Measurements from ENCODE around the gene TPM4.

The TPM4 gene

GRCh38 chr19:16043156-16043757 is 33.0 kb upstream of the TPM4 start:
- Histone ChIP-seq H3K9me3 (replicated peaks; ENCODE audit: low read length) (no peaks in the 10 kb centered on the region), H3K4me1 (ENCODE audit: control insufficient read depth, insufficient read depth, low read length) (peaks cover 15% of the 10 kb centered on the region), H3K27me3 (ENCODE audit: control insufficient read depth, insufficient read depth, low read length) (no peaks in the 10 kb centered on the region), H3K4me2 (ENCODE audit: low read length) (no peak overlapping the region), H3K4me3 (ENCODE audit: low read length) (no peak overlapping the region), H3K9ac (ENCODE audit: low read depth, low read length) (no peak overlapping the region), H3K36me3 (ENCODE audit: insufficient read depth, low read length) (no peaks in the 10 kb centered on the region)

GRCh38 chr19:16044746-16045145 is 31.5 kb upstream of the TPM4 start:
- no peaks in the 10 kb centered on the region for H3K36me3 ChIP-seq (ENCODE audit: insufficient read depth, low read length)
- H3K9ac ChIP-seq (ENCODE audit: low read depth, low read length) = no peak overlapping the region
- no peaks in the 10 kb centered on the region for H3K9me3 ChIP-seq (replicated peaks; ENCODE audit: low read length)
- peaks cover 15% of the 10 kb centered on the region for H3K4me1 ChIP-seq (ENCODE audit: control insufficient read depth, insufficient read depth, low read length)
- no peak overlapping the region for H3K4me3 ChIP-seq (ENCODE audit: low read length)
- H3K27me3 ChIP-seq (ENCODE audit: control insufficient read depth, insufficient read depth, low read length) = no peaks in the 10 kb centered on the region
- H3K4me2 ChIP-seq (ENCODE audit: low read length) = no peak overlapping the region

GRCh38 chr19:16045171-16045570 is 31.1 kb upstream of the TPM4 start:
- Histone ChIP-seq H3K27me3 (ENCODE audit: control insufficient read depth, insufficient read depth, low read length) (no peaks in the 10 kb centered on the region), H3K36me3 (ENCODE audit: insufficient read depth, low read length) (no peaks in the 10 kb centered on the region), H3K4me2 (ENCODE audit: low read length) (no peak overlapping the region), H3K9me3 (replicated peaks; ENCODE audit: low read length) (no peaks in the 10 kb centered on the region), H3K9ac (ENCODE audit: low read depth, low read length) (no peak overlapping the region), H3K4me1 (ENCODE audit: control insufficient read depth, insufficient read depth, low read length) (peaks cover 15% of the 10 kb centered on the region), H3K4me3 (ENCODE audit: low read length) (no peak overlapping the region)

GRCh38 chr19:16045893-16046292 is 30.4 kb upstream of the TPM4 start:
- H3K9ac ChIP-seq (ENCODE audit: low read depth, low read length) = no peak overlapping the region
- peaks cover 9% of the 10 kb centered on the region for H3K4me1 ChIP-seq (ENCODE audit: control insufficient read depth, insufficient read depth, low read length)

GRCh38 chr19:16048583-16048982 is 27.7 kb upstream of the TPM4 start:
- Histone ChIP-seq H3K9me3 (replicated peaks; ENCODE audit: low read length) (no peaks in the 10 kb centered on the region), H3K36me3 (ENCODE audit: insufficient read depth, low read length) (no peaks in the 10 kb centered on the region), H3K9ac (ENCODE audit: low read depth, low read length) (no peak overlapping the region), H3K27me3 (ENCODE audit: control insufficient read depth, insufficient read depth, low read length) (no peaks in the 10 kb centered on the region), H3K4me1 (ENCODE audit: control insufficient read depth, insufficient read depth, low read length) (no peaks in the 10 kb centered on the region), H3K4me3 (ENCODE audit: low read length) (no peak overlapping the region), H3K4me2 (ENCODE audit: low read length) (no peak overlapping the region)

More at GRCh38 chr19:16045893-16046292, 30.4 kb upstream of the TPM4 start:
- H3K36me3 ChIP-seq (ENCODE audit: insufficient read depth, low read length) = no peaks in the 10 kb centered on the region
- no peak overlapping the region for H3K4me3 ChIP-seq (ENCODE audit: low read length)
- no peak overlapping the region for H3K4me2 ChIP-seq (ENCODE audit: low read length)
- H3K9me3 ChIP-seq (replicated peaks; ENCODE audit: low read length) = no peaks in the 10 kb centered on the region
- H3K27me3 ChIP-seq (ENCODE audit: control insufficient read depth, insufficient read depth, low read length) = no peaks in the 10 kb centered on the region

DNA sequence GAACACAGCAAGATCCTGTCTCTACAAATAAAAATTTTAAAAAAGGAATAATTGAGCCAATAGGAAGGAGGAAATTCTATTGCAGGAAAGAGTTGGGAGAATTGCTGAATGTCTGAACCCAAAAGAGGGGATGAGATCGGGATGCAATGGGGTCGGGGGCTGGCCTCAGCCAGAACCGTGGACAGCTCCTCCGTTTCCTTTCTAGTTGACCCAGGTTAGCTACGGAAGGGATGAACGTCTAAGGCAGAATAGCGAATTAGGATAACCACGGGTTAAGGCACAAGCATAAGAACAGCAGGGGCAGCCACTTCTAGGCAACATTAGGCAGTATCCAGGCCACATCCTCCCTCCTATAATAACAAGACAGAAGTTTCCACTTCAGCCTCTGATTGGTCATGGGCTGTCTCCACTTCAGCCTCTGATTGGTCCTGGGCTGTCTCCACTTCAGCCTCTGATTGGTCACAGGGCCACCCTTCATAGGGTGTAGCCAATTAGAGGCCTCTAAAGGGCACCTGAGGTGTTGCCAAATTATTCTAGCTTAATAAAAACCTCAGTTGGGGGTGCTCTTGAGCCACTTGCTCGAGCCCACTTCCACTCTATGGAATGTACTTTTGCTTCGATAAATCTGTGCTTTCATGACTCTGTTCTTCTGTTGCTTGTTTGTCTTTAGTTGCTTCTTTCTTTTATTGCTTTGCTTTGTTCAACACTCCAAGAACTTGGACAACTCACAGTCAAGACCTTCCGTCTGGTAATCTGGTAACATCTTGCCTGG is 24.9 kb upstream of the TPM4 start:
- no peaks in the 10 kb centered on the region for H3K4me1 ChIP-seq (ENCODE audit: control insufficient read depth, insufficient read depth, low read length)
- no peak overlapping the region for H3K4me3 ChIP-seq (ENCODE audit: low read length)
- H3K9ac ChIP-seq (ENCODE audit: low read depth, low read length) = no peak overlapping the region
- H3K9me3 ChIP-seq (replicated peaks; ENCODE audit: low read length) = peaks cover 8% of the 10 kb centered on the region
- H3K27me3 ChIP-seq (ENCODE audit: control insufficient read depth, insufficient read depth, low read length) = no peaks in the 10 kb centered on the region
- H3K36me3 ChIP-seq (ENCODE audit: insufficient read depth, low read length) = no peaks in the 10 kb centered on the region
- no peak overlapping the region for H3K4me2 ChIP-seq (ENCODE audit: low read length)

- H3K27me3 ChIP-seq (ENCODE audit: control insufficient read depth, insufficient read depth, low read length) = peaks cover 2% of the 10 kb centered on the region
- H3K4me1 ChIP-seq (ENCODE audit: control insufficient read depth, insufficient read depth, low read length) = no peaks in the 10 kb centered on the region
- H3K9ac ChIP-seq (ENCODE audit: low read depth, low read length) = no peak overlapping the region
- no peaks in the 10 kb centered on the region for H3K36me3 ChIP-seq (ENCODE audit: insufficient read depth, low read length)
- H3K9me3 ChIP-seq (replicated peaks; ENCODE audit: low read length) = peaks cover 8% of the 10 kb centered on the region
- H3K4me2 ChIP-seq (ENCODE audit: low read length) = no peak overlapping the region
- H3K4me3 ChIP-seq (ENCODE audit: low read length) = no peak overlapping the region
Observed at GRCh38 chr19:16052353-16052752, 23.9 kb upstream of the TPM4 start.

- Histone ChIP-seq H3K4me3 (ENCODE audit: low read length) (no peak overlapping the region), H3K36me3 (ENCODE audit: insufficient read depth, low read length) (no peaks in the 10 kb centered on the region), H3K9me3 (replicated peaks; ENCODE audit: low read length) (peaks cover 8% of the 10 kb centered on the region), H3K9ac (ENCODE audit: low read depth, low read length) (no peak overlapping the region), H3K4me2 (ENCODE audit: low read length) (no peak overlapping the region), H3K27me3 (ENCODE audit: control insufficient read depth, insufficient read depth, low read length) (peaks cover 4% of the 10 kb centered on the region), H3K4me1 (ENCODE audit: control insufficient read depth, insufficient read depth, low read length) (no peaks in the 10 kb centered on the region)
Observed at GRCh38 chr19:16057062-16057461, 19.2 kb upstream of the TPM4 start.

DNA sequence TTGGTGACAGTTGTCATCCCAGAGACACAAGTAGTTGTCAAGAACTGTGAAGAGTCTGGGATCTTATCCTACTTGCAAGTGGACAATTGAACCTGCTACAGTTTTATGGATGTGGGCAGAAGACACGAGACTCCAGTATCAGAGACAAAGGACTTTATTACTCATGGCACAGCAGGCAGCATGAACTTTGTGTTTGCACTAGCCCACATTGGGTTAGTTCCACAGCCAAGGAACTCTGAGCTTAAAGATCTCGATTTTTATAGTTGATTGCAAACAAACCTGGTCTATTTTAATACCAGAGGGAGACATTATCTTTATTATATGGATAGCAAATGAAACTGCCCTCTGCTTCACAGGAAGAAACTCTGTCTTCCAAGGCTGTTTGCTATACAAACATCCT is 16.0 kb upstream of the TPM4 start:
- H3K4me3 ChIP-seq (ENCODE audit: low read length) = no peak overlapping the region
- peaks cover 8% of the 10 kb centered on the region for H3K9me3 ChIP-seq (replicated peaks; ENCODE audit: low read length)
- no peak overlapping the region for H3K9ac ChIP-seq (ENCODE audit: low read depth, low read length)
- H3K4me1 ChIP-seq (ENCODE audit: control insufficient read depth, insufficient read depth, low read length) = peaks cover 16% of the 10 kb centered on the region
- H3K4me2 ChIP-seq (ENCODE audit: low read length) = no peak overlapping the region
- H3K36me3 ChIP-seq (ENCODE audit: insufficient read depth, low read length) = no peaks in the 10 kb centered on the region
- H3K27me3 ChIP-seq (ENCODE audit: control insufficient read depth, insufficient read depth, low read length) = peaks cover 4% of the 10 kb centered on the region

DNA sequence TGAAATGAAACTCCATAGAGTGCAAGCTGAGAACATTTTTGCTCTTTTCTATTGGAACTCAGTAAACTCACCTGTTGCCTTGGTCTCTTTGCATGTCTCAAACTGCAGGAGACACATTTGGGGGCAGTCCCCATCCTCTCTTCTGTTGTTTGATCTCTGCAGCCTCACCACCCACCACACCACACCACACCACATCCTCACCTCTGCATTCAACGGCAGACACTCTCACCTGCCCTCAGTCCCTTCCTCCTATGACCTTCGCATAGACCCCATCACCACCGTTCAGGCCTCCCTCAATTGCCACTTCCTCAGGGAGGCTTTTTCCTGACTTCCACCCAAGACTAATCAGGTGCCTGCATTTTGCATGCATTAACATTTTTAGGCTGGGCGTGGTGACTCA is 14.4 kb upstream of the TPM4 start:
- Histone ChIP-seq H3K4me3 (ENCODE audit: low read length) (no peak overlapping the region), H3K4me2 (ENCODE audit: low read length) (no peak overlapping the region), H3K36me3 (ENCODE audit: insufficient read depth, low read length) (no peaks in the 10 kb centered on the region), H3K9ac (ENCODE audit: low read depth, low read length) (no peak overlapping the region), H3K4me1 (ENCODE audit: control insufficient read depth, insufficient read depth, low read length) (peaks cover 32% of the 10 kb centered on the region), H3K27me3 (ENCODE audit: control insufficient read depth, insufficient read depth, low read length) (peaks cover 4% of the 10 kb centered on the region), H3K9me3 (replicated peaks; ENCODE audit: low read length) (no peaks in the 10 kb centered on the region)

DNA sequence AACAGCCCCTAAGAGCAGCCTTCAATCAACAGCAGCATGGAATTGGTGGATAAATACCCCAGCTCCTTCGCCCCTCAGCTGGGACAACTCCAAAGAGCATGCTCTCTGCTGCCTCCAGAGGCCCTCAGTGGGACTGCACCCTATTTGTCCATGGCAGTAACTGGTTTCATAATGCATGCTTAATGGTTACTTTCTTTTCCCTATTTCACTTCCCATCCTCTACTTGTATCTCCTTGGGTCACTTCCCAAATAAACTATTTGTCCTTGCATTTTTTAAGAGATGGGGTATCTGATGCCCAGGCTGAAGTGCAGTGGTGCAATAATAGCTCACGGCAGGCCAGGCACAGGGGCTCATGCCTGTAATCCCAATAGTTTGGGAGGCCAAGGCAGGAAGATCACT is 13.5 kb upstream of the TPM4 start:
- no peak overlapping the region for H3K4me2 ChIP-seq (ENCODE audit: low read length)
- H3K9ac ChIP-seq (ENCODE audit: low read depth, low read length) = no peak overlapping the region
- H3K4me1 ChIP-seq (ENCODE audit: control insufficient read depth, insufficient read depth, low read length) = peaks cover 41% of the 10 kb centered on the region
- no peaks in the 10 kb centered on the region for H3K36me3 ChIP-seq (ENCODE audit: insufficient read depth, low read length)
- no peaks in the 10 kb centered on the region for H3K9me3 ChIP-seq (replicated peaks; ENCODE audit: low read length)
- H3K4me3 ChIP-seq (ENCODE audit: low read length) = no peak overlapping the region
- H3K27me3 ChIP-seq (ENCODE audit: control insufficient read depth, insufficient read depth, low read length) = no peaks in the 10 kb centered on the region

Measured in skeletal muscle satellite cell (primary cell).